ENCODE data around the gene CXCR5.

DNA sequence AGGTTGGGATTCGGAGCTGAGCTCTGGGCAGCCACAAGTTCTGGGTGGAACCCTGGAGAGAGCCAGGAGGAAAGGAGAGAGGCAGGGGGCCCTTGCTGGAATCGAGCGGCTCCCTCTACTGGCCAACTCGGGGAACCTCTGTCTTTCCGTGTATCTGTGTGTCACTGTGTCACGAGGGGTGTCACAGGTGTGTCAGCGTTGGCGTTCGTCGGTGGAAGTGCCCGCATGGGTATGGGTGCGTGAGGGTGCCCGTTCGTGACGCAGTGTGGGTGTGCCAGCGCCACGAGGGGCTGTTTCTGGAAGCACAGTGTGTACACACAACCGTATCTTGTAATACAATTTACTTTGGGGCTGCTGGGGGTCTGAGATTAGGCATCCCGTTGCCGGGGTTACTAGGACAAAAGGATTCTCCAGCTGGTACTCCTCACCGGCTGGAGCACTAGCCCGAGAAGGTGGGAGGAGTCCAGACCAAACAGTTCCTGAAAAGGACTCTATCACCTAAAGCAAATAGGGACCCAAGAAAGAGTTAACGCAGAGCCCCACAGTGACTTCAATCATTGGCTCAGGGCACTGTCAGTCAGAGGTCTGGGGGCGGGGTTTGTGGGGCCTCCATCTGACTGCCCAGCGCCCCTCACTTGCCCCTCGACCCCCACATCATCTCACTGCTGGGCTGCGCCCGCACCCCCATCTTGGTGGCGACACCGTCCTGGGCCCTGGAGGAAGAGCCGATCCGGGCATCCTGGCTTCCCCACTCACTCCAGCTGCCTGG is 44.6 kb downstream of the CXCR5 start:
- TF ChIP-seq, protein P1, sequence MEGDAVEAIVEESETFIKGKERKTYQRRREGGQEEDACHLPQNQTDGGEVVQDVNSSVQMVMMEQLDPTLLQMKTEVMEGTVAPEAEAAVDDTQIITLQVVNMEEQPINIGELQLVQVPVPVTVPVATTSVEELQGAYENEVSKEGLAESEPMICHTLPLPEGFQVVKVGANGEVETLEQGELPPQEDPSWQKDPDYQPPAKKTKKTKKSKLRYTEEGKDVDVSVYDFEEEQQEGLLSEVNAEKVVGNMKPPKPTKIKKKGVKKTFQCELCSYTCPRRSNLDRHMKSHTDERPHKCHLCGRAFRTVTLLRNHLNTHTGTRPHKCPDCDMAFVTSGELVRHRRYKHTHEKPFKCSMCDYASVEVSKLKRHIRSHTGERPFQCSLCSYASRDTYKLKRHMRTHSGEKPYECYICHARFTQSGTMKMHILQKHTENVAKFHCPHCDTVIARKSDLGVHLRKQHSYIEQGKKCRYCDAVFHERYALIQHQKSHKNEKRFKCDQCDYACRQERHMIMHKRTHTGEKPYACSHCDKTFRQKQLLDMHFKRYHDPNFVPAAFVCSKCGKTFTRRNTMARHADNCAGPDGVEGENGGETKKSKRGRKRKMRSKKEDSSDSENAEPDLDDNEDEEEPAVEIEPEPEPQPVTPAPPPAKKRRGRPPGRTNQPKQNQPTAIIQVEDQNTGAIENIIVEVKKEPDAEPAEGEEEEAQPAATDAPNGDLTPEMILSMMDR (optimal IDR thresholded peaks at IDR 0.05 in 1 of 3, IDR thresholded peaks at IDR 0.05 in 1 of 3, conservative IDR thresholded peaks at IDR 0.05 in 1 of 3; ENCODE audit: extremely low read depth in 1 of 3, insufficient read depth in 2 of 3, low read length in 3 of 3): peak in 2 of 3 experiments; percentile 96 to 98
- TF ChIP-seq EZH2 (IDR thresholded peaks at IDR 0.05; ENCODE audit: low read length): no peak

Data from keratinocyte (primary cell).